WTC11 (cell line): ENCODE results near the gene LHX5.

Experiments used
- MYBL2 ChIP-seq: sonication (generic); formaldehyde crosslinking; IDR thresholded peaks from 2 replicates; pipeline ENCODE4 v1.8.1; 2023; ENCODE audit warnings: mild to moderate bottlenecking, moderate library complexity, missing genetic modification reagents
- TF ChIP-seq, protein P1 (sequence below): sonication (generic); formaldehyde crosslinking; IDR thresholded peaks from 2 replicates; pipeline ENCODE4 v1.8.1; 2022; ENCODE audit warnings: missing genetic modification reagents, borderline replicate concordance
- TF ChIP-seq, protein P2 (sequence below): fragments of 200-600 bp; IDR thresholded peaks from 2 replicates; pipeline ENCODE4 v1.8.0; 2022; ENCODE audit warnings: antibody characterized with exemption

DNA sequence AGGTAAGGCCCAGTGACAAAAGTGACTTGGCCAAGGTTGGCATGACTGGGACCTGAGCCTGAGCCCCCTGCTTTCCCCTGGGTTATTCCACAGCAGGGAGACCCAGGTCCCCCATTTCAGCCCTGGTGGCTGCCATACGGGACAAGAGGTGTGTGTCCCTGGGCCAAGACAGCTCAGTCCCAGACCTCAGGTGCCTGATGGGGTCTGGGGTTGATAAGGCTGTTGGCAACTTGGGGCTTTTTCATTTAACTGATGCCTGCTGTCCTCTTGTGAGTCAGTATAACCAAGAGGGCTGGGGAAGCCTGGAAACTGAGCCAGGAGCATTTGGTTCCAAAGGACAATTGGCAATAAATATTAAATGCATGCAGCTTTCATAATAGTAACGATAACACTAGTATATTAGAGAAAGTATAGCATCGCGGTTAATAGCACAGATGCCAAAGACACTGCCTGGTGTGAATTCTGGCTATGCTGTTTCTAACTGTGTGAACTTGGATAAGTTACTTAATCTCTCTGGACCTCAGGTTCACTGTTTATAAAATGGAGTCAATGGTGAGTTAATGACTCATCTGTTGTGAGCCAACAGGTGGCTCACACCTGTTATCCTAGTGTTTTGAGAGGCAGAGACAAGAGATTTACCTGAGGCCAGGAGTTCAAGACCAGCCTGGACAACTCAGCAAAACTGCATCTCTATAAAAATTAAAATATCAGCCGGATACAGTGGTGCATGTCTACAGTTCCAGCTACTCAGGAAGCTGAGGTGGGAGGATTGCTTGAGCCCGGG is 48.6 kb downstream of the LHX5 start:
- TF ChIP-seq, protein P1, sequence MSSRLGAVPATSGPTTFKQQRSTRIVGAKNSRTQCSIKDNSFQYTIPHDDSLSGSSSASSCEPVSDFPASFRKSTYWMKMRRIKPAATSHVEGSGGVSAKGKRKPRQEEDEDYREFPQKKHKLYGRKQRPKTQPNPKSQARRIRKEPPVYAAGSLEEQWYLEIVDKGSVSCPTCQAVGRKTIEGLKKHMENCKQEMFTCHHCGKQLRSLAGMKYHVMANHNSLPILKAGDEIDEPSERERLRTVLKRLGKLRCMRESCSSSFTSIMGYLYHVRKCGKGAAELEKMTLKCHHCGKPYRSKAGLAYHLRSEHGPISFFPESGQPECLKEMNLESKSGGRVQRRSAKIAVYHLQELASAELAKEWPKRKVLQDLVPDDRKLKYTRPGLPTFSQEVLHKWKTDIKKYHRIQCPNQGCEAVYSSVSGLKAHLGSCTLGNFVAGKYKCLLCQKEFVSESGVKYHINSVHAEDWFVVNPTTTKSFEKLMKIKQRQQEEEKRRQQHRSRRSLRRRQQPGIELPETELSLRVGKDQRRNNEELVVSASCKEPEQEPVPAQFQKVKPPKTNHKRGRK (CRISPR knock-in tag) = no peak
- TF ChIP-seq, protein P2, sequence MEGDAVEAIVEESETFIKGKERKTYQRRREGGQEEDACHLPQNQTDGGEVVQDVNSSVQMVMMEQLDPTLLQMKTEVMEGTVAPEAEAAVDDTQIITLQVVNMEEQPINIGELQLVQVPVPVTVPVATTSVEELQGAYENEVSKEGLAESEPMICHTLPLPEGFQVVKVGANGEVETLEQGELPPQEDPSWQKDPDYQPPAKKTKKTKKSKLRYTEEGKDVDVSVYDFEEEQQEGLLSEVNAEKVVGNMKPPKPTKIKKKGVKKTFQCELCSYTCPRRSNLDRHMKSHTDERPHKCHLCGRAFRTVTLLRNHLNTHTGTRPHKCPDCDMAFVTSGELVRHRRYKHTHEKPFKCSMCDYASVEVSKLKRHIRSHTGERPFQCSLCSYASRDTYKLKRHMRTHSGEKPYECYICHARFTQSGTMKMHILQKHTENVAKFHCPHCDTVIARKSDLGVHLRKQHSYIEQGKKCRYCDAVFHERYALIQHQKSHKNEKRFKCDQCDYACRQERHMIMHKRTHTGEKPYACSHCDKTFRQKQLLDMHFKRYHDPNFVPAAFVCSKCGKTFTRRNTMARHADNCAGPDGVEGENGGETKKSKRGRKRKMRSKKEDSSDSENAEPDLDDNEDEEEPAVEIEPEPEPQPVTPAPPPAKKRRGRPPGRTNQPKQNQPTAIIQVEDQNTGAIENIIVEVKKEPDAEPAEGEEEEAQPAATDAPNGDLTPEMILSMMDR = no peak
- TF ChIP-seq MYBL2 (CRISPR knock-in tag) = no peak
